ENCODE results near the gene YIF1B.
A peak's percentile ranks its signal among the peaks of the same experiment; 100 is the strongest.

Gene YIF1B

DNA sequence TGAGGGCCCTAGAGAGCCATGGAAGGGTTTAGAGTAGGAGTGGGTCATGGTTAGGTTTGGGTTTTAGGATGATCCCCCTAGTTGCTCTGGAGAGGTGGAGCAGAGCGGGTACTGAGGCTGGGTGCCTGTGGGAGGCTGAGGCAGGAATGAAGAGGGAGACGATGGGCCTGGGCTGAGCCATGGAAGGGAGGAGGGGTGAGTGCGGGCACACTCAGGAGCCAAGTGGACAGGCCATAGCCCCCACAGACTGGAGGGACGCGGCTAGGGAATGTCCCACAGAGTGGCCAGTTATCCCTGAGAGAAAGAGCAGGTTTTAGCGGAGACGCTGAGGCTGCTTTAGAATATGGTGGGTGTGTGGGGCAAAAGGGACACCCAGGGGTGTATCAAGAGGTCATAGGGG lies 13.9 kb upstream of the YIF1B start:
- Histone ChIP-seq H3K4me3 (ENCODE audit: insufficient read length, low read depth) (no peak overlapping the region), H3K9me3 (ENCODE audit: insufficient read depth, low read length) (no peaks in the 10 kb centered on the region), H3K9ac (ENCODE audit: insufficient read length, low read depth) (no peak overlapping the region), H3K27me3 (ENCODE audit: insufficient read depth, insufficient read length) (no peaks in the 10 kb centered on the region), H3K4me1 (ENCODE audit: insufficient read depth, insufficient read length) (no peaks in the 10 kb centered on the region), H3K36me3 (ENCODE audit: insufficient read depth, insufficient read length, low read length) (peaks cover 7% of the 10 kb centered on the region)
- TF ChIP-seq YY1 (IDR thresholded peaks at IDR 0.05; ENCODE audit: insufficient read depth, insufficient read length) = no peak
- no peak for TF ChIP-seq SUZ12 (IDR thresholded peaks at IDR 0.05; ENCODE audit: extremely low read depth, insufficient read depth, insufficient read length)
- no peak for TF ChIP-seq ZNF274 (IDR thresholded peaks at IDR 0.05; ENCODE audit: low read depth, low read length)
- no peak for DNase-seq (ENCODE audit: low read depth, low spot score)

DNA sequence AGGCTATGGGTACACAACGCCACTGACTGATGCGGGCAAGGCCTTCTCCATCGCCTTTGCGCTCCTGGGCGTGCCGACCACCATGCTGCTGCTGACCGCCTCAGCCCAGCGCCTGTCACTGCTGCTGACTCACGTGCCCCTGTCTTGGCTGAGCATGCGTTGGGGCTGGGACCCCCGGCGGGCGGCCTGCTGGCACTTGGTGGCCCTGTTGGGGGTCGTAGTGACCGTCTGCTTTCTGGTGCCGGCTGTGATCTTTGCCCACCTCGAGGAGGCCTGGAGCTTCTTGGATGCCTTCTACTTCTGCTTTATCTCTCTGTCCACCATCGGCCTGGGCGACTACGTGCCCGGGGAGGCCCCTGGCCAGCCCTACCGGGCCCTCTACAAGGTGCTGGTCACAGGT lies 10.8 kb upstream of the YIF1B start:
- Histone ChIP-seq H3K9me3 (ENCODE audit: insufficient read depth, low read length) (no peaks in the 10 kb centered on the region), H3K4me3 (ENCODE audit: insufficient read length, low read depth) (no peak overlapping the region), H3K9ac (ENCODE audit: insufficient read length, low read depth) (no peak overlapping the region), H3K27me3 (ENCODE audit: insufficient read depth, insufficient read length) (peaks cover 7% of the 10 kb centered on the region), H3K4me1 (ENCODE audit: insufficient read depth, insufficient read length) (peaks cover 2% of the 10 kb centered on the region), H3K36me3 (ENCODE audit: insufficient read depth, insufficient read length, low read length) (peaks cover 7% of the 10 kb centered on the region)
- no peak for DNase-seq (ENCODE audit: low read depth, low spot score)
- no peak for TF ChIP-seq YY1 (IDR thresholded peaks at IDR 0.05; ENCODE audit: insufficient read depth, insufficient read length)
- TF ChIP-seq SUZ12 (IDR thresholded peaks at IDR 0.05; ENCODE audit: extremely low read depth, insufficient read depth, insufficient read length) = no peak
- no peak for TF ChIP-seq ZNF274 (IDR thresholded peaks at IDR 0.05; ENCODE audit: low read depth, low read length)

DNA sequence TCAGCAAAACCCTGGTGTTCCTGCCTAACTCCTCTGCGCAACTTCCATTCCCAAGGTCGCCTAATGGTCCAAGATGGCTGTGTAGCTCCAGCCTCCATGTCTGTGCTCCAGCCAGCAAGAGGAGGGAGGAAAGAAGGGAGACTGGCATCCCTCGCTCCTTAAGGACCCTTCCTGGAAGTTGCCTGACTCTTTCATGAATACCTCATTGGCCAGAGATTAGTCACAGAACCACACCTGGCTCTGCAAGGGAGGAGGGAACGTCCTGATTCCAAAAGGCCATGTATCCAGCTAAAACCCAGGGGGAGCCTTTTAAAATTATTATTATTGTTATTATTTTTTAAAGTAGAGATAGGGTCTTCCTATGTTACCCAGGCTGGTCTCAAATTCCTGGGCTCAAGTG lies 8.7 kb upstream of the YIF1B start:
- Histone ChIP-seq H3K4me1 (ENCODE audit: insufficient read depth, insufficient read length) (peaks cover 8% of the 10 kb centered on the region), H3K9ac (ENCODE audit: insufficient read length, low read depth) (no peak overlapping the region), H3K27me3 (ENCODE audit: insufficient read depth, insufficient read length) (peaks cover 28% of the 10 kb centered on the region), H3K4me3 (ENCODE audit: insufficient read length, low read depth) (no peak overlapping the region), H3K36me3 (ENCODE audit: insufficient read depth, insufficient read length, low read length) (peaks cover 7% of the 10 kb centered on the region), H3K9me3 (ENCODE audit: insufficient read depth, low read length) (no peaks in the 10 kb centered on the region)
- no peak for TF ChIP-seq SUZ12 (IDR thresholded peaks at IDR 0.05; ENCODE audit: extremely low read depth, insufficient read depth, insufficient read length)
- TF ChIP-seq ZNF274 (IDR thresholded peaks at IDR 0.05; ENCODE audit: low read depth, low read length) = no peak
- TF ChIP-seq YY1 (IDR thresholded peaks at IDR 0.05; ENCODE audit: insufficient read depth, insufficient read length) = no peak
- no peak for DNase-seq (ENCODE audit: low read depth, low spot score)

DNA sequence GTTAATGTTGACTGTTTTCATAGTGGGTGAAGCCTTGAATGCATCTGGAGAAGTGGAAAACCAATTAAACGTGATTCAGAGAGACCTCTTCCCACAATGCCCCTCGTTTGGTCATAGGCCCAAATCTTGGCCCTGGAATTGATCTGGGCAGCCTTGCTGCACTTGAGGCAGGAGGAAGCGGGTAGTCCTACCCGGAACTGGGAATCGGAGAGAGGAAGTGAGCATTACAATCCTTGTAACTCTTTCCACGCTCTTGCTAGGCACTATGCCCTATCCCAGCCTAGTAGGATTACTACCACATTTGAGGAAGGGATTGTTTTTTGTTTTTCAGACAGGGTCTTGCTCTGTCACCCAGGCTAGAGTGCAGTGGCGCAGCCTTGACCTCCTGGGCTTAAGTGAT lies 7.5 kb upstream of the YIF1B start:
- TF ChIP-seq SUZ12 (IDR thresholded peaks at IDR 0.05; ENCODE audit: extremely low read depth, insufficient read depth, insufficient read length) (no peak), ZNF274 (IDR thresholded peaks at IDR 0.05; ENCODE audit: low read depth, low read length) (no peak), YY1 (IDR thresholded peaks at IDR 0.05; ENCODE audit: insufficient read depth, insufficient read length) (no peak)
- no peaks in the 10 kb centered on the region for H3K9me3 ChIP-seq (ENCODE audit: insufficient read depth, low read length)
- DNase-seq (ENCODE audit: low read depth, low spot score) = no peak
- H3K4me3 ChIP-seq (ENCODE audit: insufficient read length, low read depth) = no peak overlapping the region
- H3K4me1 ChIP-seq (ENCODE audit: insufficient read depth, insufficient read length) = peaks cover 10% of the 10 kb centered on the region
- peaks cover 7% of the 10 kb centered on the region for H3K36me3 ChIP-seq (ENCODE audit: insufficient read depth, insufficient read length, low read length)
- no peak overlapping the region for H3K9ac ChIP-seq (ENCODE audit: insufficient read length, low read depth)
- peaks cover 40% of the 10 kb centered on the region for H3K27me3 ChIP-seq (ENCODE audit: insufficient read depth, insufficient read length)

DNA sequence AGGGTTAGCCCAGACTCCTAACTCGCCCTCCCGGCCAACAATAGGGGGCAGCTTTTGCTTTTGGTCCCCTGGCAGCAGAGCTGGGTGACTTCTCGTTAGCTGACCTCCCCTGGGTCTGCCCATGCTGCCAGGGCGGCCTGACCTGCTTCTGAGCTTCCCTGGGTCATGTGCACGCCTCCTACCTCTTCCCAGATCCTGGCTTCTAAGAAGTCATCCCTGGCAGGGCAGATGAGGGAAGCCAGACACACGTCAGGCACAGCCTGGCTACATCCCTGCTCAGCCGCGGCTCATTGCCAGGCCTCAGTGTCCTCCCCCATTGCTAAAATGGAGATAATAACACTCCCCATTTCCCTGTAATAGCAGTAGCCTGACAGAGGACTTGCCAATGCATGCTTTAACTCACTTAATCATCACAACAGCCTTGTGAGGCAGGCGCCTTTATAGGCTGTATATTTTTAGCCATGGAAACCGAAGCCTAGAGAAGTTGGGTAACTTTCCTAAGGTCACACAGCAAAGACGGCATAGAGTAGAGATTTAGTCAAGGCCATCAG lies 6.0 kb upstream of the YIF1B start:
- no peak for DNase-seq (ENCODE audit: low read depth, low spot score)
- TF ChIP-seq YY1 (IDR thresholded peaks at IDR 0.05; ENCODE audit: insufficient read depth, insufficient read length) = no peak
- TF ChIP-seq SUZ12 (IDR thresholded peaks at IDR 0.05; ENCODE audit: extremely low read depth, insufficient read depth, insufficient read length) = no peak
- TF ChIP-seq ZNF274 (IDR thresholded peaks at IDR 0.05; ENCODE audit: low read depth, low read length) = no peak
- Histone ChIP-seq H3K27me3 (ENCODE audit: insufficient read depth, insufficient read length) (peaks cover 46% of the 10 kb centered on the region), H3K36me3 (ENCODE audit: insufficient read depth, insufficient read length, low read length) (peaks cover under 1% of the 10 kb centered on the region), H3K9ac (ENCODE audit: insufficient read length, low read depth) (no peak overlapping the region), H3K4me1 (ENCODE audit: insufficient read depth, insufficient read length) (peaks cover 10% of the 10 kb centered on the region), H3K9me3 (ENCODE audit: insufficient read depth, low read length) (no peaks in the 10 kb centered on the region), H3K4me3 (ENCODE audit: insufficient read length, low read depth) (no peak overlapping the region)

DNA sequence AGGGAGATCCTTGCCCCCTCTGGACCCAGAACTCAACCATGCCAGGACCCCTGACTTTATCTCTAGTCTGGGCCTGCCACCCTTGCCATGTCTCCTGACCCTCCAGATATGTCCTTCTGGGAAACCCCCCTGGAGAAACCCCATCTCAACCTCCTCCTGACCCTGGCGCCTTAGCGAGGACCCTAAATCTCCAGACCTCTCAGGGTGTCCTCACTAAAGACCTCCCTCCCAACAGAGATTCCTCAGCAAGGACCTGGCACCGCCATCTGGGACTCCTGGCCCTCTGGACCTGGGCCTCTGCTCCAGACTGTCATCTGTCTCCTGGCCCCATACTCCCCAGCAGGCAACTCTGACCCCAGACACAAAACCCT lies 5.2 kb upstream of the YIF1B start:
- TF ChIP-seq SUZ12 (IDR thresholded peaks at IDR 0.05; ENCODE audit: extremely low read depth, insufficient read depth, insufficient read length) = no peak
- TF ChIP-seq ZNF274 (IDR thresholded peaks at IDR 0.05; ENCODE audit: low read depth, low read length) = no peak
- TF ChIP-seq YY1 (IDR thresholded peaks at IDR 0.05; ENCODE audit: insufficient read depth, insufficient read length) = no peak
- DNase-seq (ENCODE audit: low read depth, low spot score) = no peak
- H3K27me3 ChIP-seq (ENCODE audit: insufficient read depth, insufficient read length) = peaks cover 46% of the 10 kb centered on the region
- H3K9ac ChIP-seq (ENCODE audit: insufficient read length, low read depth) = no peak overlapping the region
- no peaks in the 10 kb centered on the region for H3K9me3 ChIP-seq (ENCODE audit: insufficient read depth, low read length)
- no peaks in the 10 kb centered on the region for H3K36me3 ChIP-seq (ENCODE audit: insufficient read depth, insufficient read length, low read length)
- H3K4me1 ChIP-seq (ENCODE audit: insufficient read depth, insufficient read length) = peaks cover 10% of the 10 kb centered on the region
- H3K4me3 ChIP-seq (ENCODE audit: insufficient read length, low read depth) = no peak overlapping the region

DNA sequence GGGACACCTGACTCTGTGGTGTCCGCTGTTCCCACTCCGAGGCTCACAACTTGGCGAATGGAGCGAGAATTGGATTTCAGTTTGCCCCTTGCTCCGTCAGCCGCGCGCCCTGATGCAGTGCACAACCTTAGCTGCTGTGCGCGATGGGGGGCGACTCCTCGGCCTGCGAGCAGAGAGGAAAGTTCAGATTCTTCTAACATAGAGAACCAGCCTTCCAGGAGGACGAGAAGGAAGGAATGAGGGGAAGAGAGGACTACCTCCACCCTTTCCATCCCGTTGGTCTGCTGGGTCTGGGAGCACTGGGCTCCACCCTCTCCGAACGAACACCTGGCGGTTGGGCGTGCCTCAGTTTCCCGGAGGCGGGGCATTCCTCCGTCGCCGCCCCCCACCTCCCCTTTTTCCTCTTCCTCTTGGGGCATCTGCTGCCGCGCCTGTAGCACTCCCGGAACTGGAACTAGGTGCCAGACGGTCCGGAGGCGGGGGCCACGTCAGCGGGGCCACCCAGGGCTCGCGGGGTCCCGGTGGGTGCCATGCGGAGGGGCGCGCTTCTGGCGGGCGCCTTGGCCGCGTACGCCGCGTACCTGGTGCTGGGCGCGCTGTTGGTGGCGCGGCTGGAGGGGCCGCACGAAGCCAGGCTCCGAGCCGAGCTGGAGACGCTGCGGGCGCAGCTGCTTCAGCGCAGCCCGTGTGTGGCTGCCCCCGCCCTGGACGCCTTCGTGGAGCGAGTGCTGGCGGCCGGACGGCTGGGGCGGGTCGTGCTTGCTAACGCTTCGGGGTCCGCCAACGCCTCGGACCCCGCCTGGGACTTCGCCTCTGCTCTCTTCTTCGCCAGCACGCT lies 3.9 kb upstream of the YIF1B start, which contains the start of gene KCNK6:
KCNK6 (plus strand) TSS at position 425 of the 838 bp plus-strand sequence; CDS start at position 531, 106 bp downstream.
- Histone ChIP-seq H3K27me3 (ENCODE audit: insufficient read depth, insufficient read length) (peaks cover 46% of the 10 kb centered on the region), H3K9me3 (ENCODE audit: insufficient read depth, low read length) (no peaks in the 10 kb centered on the region), H3K36me3 (ENCODE audit: insufficient read depth, insufficient read length, low read length) (no peaks in the 10 kb centered on the region), H3K4me1 (ENCODE audit: insufficient read depth, insufficient read length) (peaks cover 10% of the 10 kb centered on the region), H3K4me3 (ENCODE audit: insufficient read length, low read depth) (peak within 1 kb of the TSS; percentile 45), H3K9ac (ENCODE audit: insufficient read length, low read depth) (peak within 1 kb of the TSS; percentile 64)
- no peak for TF ChIP-seq SUZ12 (IDR thresholded peaks at IDR 0.05; ENCODE audit: extremely low read depth, insufficient read depth, insufficient read length)
- no peak for TF ChIP-seq ZNF274 (IDR thresholded peaks at IDR 0.05; ENCODE audit: low read depth, low read length)
- TF ChIP-seq YY1 (IDR thresholded peaks at IDR 0.05; ENCODE audit: insufficient read depth, insufficient read length) = no peak
- no peak for DNase-seq (ENCODE audit: low read depth, low spot score)

All from NT2/D1 (cell line).